ENCODE results near the gene TPRG1L.
"Not testable (repeated sequence)": the region's sequence is repeated elsewhere in the genome, so short reads cannot be mapped to it uniquely, and the experiment has no call there.

- TF ChIP-seq POLR2A, CTCF (IDR thresholded peaks at IDR 0.05): not testable (repeated sequence)
Measured at GRCh38 chr1:3585353-3585868, 39.4 kb upstream of the TPRG1L start.

All from esophagus squamous epithelium (tissue), 4 donors.